COLO668 (cell line): ENCODE data around the gene RAB24.
A peak's percentile ranks its signal among the peaks of the same experiment; 100 is the strongest.

ENCODE experiments used
- DNase-seq: peaks from one replicate; lab custom pipeline; 2025; ENCODE audit not compliant: unreplicated experiment; lab: John Stamatoyannopoulos, UW

Gene RAB24

DNA sequence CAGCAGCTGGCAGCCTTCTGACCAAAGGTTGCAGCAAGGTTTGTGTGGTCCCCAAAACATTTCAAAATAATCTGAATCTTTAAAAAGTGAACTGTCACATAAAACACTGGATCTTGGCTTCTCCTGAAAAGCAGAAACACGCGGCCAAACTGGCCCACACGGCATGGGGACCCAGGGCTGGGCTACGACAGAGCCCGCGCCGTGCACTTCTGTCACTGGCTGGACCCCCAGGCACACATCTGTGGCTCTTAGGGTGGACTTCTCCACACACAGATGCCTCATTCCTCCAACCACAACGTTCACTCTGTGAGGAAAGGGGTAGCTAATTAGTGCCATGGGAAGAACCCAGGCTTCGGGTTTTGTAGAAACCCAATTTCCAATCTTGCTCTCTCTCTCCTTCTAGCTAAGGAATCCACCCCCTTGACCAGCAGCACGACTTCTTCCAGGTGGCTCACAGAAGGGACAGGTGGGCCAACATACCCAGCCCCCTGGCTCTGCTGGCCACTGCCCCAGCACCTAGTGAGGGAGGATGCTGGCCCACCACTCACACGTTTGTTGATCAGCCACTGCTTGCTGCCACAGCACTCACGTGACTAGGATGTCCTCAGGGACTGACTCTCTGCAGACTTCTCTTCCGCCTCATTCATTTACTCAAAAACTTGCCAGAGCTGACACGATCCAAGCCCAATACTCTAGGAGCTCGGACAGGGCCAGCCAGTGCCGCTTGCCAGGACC lies 30.1 kb upstream of the RAB24 start:
- no peak for DNase-seq

DNA sequence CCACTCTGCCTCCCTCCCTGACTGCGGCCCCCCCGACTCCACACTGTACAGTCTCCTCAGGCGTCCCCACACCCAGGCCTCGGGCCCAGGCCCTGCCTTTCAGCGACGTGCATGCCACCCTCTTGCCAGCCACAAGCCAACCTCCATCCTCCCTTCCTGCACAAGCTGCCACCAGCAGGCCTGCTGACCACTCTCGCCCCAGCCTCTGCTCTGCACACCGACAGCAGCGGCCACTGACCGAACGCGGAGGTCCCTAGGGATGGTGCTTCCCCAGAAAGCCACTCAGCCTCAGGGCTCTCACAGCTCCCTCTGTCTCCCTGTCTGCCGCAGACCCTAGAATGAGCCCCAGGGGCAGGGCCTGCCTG lies 29.4 kb upstream of the RAB24 start:
- no peak for DNase-seq

DNA sequence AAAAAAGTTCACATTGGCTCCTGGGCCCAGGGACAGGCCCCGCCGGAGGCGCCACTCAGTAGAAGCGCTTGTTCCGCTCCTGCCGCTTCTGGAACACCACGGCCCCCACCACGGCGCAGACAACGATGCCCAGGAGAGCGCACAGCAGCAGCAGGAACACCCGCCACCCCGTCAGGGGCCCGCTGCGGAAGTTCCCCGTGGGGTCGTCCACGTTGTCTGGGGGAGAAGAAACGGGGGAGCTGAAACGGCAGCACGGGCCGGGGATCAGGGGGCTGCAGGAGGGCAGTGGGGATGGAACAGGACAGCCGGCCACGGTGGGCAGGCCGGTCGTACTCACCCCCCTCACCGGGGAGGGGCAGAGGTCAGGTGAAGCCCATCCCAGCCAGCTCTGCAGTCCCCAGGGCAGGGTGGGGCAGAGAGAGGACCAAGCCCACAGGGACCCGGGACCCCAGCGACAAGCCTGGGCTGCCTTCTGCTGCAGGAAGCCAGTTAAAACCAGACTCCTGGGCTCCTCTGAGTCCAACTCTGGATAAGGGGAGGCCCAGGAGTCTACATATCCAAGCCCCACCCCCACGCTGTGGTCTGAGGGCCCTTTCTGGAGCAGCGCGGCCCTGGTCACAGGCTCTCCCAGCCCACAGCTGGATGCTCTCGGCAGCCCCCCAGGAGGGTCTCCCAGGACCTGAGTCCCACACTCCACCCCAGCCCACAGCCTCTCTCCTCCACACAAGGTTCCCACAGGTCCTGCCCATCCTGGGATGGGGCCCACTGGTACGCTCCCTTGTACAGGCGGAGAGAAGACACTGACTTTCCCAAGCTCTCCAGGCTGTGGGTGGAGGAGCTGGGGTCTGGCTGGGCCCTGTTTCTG lies 28.7 kb upstream of the RAB24 start:
- no peak for DNase-seq

DNA sequence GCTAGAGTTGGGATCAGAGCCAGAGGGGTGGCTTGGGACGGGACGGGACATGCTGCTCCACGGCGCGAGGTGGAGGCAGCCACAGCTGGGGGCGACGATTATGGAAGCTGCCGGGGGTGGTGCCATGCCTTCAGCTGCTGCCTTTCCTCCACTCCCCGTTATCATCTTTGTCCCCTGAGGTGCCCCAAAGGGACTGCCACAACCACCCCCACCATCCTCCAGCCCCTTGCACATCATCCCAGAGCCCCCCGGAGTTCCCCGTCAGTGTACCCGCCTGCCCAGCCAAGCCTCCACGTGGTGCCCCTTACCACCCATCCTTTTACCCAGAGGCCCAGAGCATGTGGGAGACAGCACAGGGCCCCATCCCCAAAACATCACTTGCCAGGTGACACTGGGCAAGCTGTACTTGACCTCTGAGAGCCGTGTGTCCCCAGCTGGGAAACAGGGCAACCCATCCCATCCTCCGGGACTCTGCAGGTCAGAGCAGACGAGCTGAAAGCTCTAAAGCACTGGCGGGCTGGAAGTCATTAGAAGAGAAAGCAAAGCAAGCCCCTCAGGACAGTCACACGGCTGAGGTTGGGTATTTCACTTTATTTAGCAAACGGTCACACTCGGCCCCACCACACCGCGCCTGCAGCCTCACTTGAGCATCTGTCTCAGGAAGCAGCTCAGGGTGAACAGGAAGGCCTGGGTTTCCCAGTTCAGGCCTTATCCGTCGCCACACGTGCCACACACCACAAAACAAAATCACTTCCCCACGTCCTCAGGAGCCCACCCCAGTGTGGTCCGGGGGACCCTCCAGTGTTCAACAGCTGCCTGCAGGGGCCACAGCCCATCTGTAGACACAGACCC lies 27.7 kb upstream of the RAB24 start:
- no peak for DNase-seq

DNA sequence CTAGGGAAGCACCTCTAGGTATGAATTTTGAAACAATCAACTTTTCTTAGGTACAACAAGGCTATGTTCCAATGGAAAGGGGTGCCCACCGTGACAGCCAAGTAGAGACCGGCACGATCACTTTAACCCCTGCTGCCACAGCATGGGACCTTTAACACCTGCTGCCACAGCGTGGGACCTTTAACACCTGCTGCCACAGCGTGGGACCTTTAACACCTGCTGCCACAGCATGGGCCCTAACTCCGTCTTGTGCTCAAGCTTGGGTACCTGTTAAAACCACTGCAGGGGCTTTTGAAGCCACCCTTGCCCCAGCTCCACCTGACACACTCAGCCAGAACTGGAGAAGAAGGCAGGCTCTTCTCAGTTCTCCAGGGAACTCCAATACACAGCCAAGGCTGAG lies 26.4 kb upstream of the RAB24 start:
- DNase-seq = no peak

DNA sequence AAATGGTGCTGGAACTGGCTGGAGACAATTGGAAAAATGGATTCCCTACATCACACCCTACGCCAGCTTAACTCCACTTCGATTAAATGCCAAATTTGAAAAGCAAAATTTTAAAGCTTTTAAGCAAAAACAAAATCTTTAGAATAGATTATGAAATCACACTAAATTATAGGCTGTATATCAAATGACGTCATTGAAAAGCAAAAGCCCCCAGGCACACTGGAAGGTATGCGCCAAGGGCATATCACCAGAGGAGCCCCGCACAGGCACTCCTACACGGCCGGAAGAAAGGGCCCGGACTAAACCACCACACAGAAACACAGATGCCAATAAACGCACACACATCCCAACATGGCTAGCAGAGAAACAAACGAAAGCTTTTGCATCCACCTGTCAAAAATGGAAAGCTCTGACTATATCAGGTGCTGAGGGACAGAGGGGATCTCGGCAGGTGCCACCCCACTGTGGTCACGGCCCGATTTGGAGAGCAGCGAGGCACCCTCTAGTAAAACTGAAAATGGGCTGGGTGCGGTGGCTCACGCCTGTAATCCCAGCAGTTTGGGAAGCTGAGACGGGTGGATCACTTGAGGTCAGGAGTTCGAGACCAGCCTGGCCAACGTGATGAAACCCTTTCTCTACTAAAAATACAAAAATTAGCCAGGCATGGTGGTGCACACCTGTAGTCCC lies 25.2 kb upstream of the RAB24 start:
- no peak for DNase-seq

DNA sequence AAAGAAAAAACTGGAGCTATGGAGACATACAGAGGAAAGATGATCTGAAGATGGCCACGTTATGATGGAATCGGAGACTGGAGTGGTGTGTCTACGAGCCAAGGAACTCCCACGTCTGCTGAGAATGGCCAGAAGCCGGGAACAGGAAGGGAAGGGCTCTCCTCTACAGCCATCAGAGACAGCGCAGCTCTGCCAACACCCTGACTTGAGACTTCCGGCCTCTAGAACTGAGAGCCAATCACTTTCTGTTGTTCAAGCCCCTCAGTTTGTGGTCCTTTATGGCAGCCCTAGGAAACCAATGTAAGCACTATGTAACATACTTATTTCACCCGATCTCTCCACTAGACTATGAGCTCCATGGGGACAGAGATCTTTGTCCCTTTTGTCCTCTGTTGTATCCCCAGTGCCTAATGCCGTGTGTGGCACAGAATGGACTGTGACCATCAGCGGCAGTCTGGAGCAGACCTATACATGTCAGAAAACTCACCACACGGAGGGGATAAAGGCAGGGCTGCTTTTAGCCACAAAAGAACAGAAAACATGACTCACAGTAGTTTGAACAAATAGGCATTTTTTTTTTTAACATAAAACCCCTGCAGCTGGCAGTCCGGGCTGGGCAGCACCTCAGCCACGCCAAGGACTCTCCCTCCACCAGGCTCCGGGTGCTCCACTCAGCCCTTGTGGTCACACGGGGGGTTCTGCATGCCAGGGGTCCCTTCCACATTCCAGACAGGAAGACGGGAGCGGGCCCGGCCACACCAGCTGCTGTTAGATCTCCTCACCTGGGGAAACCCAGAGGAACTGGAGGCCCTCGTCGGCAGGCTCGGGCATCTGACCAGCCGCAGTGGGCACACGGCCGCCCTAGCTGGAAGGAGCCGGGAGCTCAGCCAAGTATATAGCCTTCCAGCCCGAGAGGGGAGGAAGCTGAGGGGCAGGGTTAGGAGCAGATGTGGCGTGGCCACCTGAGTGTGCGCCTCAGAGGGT lies 24.3 kb upstream of the RAB24 start:
- no peak for DNase-seq

DNA sequence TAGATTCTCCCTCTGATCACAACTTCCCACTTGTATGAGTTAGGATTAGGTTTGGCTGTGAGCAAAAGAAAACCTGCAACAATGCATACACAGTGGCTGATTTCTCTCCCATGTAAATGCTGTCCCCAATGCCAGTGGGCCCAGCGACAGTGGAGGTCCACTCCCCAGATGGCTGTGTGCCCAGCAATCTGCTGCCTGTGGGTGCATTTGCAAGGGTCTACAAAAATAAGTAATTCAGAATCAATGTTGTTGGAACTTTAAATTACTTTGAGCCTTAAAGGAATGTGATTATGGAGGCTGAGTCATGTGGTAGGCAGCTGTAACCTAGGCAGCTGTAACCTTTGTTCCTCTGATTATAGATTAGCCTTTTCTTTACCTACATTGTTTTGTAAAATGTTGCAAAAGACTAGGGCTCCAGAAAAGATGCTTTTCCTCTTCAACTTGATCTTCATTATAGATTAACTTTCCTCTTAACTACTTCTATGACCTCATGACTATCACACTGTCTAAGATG lies 22.4 kb upstream of the RAB24 start:
- DNase-seq = no peak

DNA sequence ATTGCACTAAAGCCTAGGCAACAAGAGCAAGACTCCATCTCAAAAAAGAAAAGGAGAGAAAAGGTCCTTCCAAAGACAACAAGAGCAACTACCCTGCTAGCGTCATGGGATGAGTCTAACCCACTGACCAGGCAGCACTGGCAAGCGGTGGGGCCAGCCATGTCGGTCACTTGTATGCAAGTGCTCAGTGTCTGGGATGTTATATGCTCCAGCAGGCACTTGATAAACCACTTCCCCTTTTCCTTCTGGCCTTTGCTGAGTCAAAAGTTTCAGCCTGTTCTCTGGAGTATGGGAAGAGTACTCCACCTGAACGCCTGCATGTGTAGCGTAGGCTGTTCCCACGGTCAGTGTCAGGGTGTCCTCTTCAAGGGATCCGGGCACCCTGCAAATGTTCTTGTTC lies 17.4 kb upstream of the RAB24 start:
- DNase-seq = no peak

DNA sequence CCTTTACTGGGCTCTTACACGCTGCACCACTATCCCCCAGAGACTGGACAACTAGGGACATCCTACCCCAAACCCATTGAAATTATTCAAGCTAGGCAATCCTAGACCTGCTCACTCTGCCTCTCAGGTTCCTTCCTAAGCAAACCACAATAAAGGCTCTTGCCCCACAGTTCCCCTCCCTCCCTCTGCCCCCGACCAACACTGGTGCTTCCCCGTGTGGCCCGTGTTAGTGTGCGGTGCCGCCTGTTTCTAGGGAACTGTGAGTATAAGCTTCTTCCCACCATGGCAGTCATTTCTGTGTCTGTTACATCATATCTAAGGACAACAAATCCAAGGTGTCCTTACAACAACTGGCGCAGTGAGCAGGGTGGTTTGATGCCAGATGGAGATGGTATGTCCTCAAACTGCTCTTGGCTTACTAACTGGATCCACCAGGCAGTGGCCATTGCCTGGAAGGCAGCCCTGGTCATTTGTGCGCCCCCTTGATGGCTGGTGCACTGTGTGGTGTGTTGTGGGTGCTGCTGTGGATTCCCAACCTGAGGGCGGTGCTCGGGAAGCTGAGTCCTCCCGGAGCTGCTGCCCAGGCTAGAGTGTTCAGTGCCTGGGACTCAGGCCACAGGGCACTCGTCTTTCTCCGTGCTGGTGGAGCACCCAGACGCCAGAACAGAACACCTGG lies 16.5 kb upstream of the RAB24 start:
- DNase-seq = no peak

DNA sequence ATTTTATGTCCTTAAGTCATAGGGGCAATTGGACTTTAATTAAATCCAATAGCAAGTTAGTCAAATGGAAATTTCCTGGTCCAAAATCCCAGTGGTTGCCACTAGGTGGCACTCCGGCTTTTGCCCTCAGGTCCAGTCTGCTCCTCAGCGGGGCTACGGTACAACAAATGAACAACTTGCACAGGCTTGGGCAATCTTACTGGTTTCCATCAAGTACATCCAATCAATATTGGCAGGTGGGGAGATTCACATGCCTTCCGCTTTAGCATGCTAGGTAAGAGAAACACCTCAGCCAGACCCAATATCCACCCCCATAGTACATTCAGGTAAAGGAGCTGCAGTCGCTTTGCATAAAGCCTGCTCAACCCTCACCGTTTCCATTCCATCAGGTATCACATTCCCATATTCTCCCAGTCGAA lies 14.4 kb upstream of the RAB24 start:
- DNase-seq = peak; percentile 43

DNA sequence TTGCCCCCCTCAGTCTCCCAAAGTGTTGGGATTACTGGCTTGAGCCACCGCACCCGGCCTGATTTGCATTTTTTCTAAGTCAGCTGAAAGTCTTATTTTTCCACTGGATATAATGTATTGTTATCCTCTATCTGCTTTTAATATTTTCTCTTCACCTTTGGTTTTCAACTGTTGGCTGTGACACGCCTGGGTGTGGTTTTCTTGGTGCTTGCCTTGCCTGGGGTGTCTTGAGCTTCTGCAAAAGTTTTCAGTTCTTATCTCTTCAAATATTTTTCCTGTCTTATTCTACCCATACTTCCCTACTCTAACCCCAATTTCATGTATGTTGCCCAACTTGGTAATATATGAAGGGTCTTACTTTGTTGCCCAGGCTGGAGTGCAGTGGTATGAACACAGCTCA lies 12.5 kb upstream of the RAB24 start:
- DNase-seq = no peak

DNA sequence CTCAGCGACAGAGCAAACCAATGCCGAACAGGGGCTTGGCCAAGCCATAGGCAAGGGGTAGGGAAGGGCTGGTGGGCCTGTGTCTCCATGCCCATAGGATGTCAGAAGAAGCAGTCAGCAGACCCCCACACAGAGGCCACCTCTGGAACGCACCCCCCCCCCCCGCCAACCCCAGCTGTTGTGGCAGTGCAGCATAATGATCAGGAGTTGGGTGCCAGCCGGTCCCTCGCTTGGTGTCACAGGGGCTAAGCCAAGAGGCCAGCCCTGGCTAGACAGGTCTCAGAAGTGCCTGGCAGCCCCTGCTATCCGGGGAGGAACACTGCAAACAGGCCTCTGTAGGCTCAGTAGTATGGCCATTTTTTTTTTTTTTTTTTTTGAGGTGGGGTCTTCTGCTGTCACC lies 11.9 kb upstream of the RAB24 start:
- no peak for DNase-seq

DNA sequence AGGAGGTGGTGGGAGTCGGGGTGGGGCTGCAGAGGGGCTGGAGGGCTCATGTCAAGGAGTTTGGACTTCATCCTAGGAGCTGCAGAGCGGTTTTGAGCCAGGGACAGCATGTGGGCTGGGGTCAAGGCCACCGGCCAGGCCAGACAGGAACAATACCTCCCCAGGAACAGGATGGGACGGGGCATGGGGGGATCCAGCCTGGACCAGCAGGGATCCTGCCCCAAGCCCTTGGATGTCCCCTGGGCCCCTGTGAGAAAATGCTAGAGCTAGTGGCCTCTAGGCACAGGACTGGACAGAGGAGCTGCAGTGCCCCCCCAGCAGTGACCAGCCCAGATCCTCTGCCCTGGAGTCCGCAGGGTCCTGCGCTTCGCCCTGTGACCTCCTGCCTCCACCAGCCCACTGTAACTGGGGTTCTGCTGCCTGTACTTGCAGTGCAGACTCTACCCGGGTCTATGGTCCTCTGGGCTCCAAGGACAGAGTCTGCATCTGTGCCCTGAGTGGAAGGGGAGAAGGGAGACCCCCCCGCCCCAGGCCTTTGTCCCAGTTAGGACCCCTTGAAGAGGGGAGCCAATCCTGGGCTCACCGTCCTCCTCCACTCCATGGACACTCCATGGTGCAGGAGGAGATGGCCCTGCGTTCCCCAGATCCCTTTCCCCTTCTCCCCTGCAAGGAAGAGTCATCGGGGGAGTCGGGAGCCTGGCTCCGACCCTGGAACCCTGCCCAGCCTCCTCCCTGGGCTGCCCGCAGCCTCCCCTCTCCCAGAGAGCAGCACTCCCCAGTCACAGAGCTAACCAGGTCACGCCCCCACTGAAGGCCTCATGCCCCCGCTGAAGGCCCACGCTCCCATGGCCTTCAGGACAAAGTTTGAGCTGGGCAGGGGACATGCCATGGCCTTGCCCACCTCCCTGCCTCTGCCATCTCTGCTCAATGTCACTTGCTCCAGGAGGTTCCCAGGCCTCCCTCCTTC lies 11.1 kb upstream of the RAB24 start:
- DNase-seq = no peak

DNA sequence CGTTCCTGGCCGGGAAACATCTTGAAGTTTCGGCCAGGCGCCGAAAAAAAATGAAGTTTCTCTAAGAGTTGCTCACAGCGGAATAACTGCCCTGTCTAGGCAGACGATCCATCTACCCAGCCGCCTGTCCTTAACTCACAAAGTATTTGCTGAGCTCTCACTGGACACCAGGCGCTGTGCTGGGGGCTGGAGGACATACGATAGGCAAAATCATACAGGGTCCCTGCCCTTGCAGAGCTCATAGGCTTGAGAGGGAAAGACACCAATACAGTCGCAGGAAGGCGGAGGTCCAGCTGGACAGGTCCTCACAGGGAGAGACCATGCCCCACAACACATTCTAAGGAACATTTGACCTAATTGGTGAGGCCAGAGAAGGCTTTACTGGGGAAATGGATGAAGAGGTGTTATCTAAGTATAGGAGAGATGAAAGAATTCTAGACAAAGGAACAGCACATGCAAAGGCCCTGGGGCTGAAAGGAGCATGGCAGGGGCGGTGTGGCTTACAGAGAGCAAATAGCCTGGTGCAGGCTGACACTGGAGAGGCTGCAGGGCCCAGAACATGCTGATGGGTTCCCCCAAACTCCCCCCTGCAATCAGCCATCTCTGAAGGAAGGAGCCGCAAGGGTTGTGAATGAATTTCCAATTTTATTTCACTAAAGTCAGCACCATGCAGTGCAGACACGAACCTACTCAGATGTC lies 10.2 kb upstream of the RAB24 start:
- no peak for DNase-seq

DNA sequence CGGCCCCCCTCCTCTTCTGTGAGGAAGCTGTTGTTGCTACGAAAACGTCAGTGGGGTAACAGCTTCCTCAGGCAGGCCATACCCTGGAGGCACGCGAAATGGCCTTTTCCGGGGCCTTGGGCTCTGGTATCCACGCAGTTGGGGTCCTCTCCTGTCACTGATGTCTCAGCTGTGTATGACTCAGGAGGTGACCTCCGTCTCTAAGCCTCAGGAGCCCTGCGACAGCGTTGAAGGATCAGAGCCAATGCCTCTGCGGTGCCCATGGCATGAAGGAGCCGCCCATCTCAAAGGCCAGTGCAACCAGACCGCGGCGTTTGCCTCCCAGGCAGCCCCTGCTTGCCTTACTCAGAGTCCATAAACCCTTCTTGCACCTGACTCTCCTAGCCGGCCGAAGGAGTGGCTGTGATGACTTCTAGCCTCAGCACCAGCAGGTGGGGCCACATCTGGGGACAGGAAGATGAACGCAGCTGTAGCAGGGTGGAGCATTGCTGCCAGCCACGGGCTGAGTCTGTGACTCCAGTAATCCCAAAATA lies 9.2 kb upstream of the RAB24 start:
- DNase-seq = peak; percentile 46
